ENCODE data around the gene ERI2. TPM values are rescaled to one million over a fixed set of nuclear protein-coding genes. Genes with fewer than 3 reads are reported as not detected.

Gene ERI2
- total and polyA plus RNA-seq, 2 of the 13 experiments (the other 11 are each of a cell fraction or from before 2014, with no cell fraction given) = 17.4 to 41.3 TPM

- TF ChIP-seq ZBTB39 (CRISPR knock-in tag; IDR thresholded peaks at IDR 0.05) (no peak), HES4 (CRISPR knock-in tag; IDR thresholded peaks at IDR 0.05; ENCODE audit: borderline replicate concordance) (no peak), TCF7 (IDR thresholded peaks at IDR 0.05; ENCODE audit: low read depth) (no peak), ZNF33A (CRISPR knock-in tag; IDR thresholded peaks at IDR 0.05; ENCODE audit: borderline replicate concordance) (no peak), NFIC (IDR thresholded peaks at IDR 0.05; ENCODE audit: low read length) (no peak), IRF2 (CRISPR knock-in tag; IDR thresholded peaks at IDR 0.05) (0 out of 2 replicates have a peak, but pooled peaks have one; percentile 43), ZNF691 (CRISPR knock-in tag; IDR thresholded peaks at IDR 0.05; ENCODE audit: borderline replicate concordance, low read depth) (0 out of 2 replicates have a peak, but pooled peaks have one; percentile 22), PHB2 (IDR thresholded peaks at IDR 0.05; ENCODE audit: partially characterized antibody) (no peak), KAT8 (CRISPR knock-in tag; IDR thresholded peaks at IDR 0.05) (0 out of 2 replicates have a peak, but pooled peaks have one; percentile 42), ZKSCAN1 (IDR thresholded peaks at IDR 0.05; ENCODE audit: low read length) (no peak), KDM5B (CRISPR knock-in tag; IDR thresholded peaks at IDR 0.05; ENCODE audit: borderline replicate concordance) (no peak), NFIB (CRISPR knock-in tag; IDR thresholded peaks at IDR 0.05; ENCODE audit: borderline replicate concordance) (no peak), ZSCAN12 (CRISPR knock-in tag; IDR thresholded peaks at IDR 0.05) (no peak), ZNF766 (CRISPR knock-in tag; IDR thresholded peaks at IDR 0.05; ENCODE audit: borderline replicate concordance) (no peak), KLF16 (CRISPR knock-in tag; IDR thresholded peaks at IDR 0.05) (peak in 1 of 2 experiments; percentile 59; a peak in 2 of 4 replicates), ZNF720 (CRISPR knock-in tag; IDR thresholded peaks at IDR 0.05) (no peak), CTCF (CRISPR knock-in tag; IDR thresholded peaks at IDR 0.05) (peak; percentile 98), CAMTA2 (CRISPR knock-in tag; IDR thresholded peaks at IDR 0.05; ENCODE audit: borderline replicate concordance) (no peak), KDM2A (CRISPR knock-in tag; IDR thresholded peaks at IDR 0.05; ENCODE audit: borderline replicate concordance, low read depth) (peak; percentile 31; the same call in 1 of the 2 replicates), ZNF124 (CRISPR knock-in tag; IDR thresholded peaks at IDR 0.05) (peak; percentile 61; the same call in 1 of the 2 replicates), ZNF510 (CRISPR knock-in tag; IDR thresholded peaks at IDR 0.05; ENCODE audit: low read depth) (0 out of 2 replicates have a peak, but pooled peaks have one; percentile 37), ZNF580 (CRISPR knock-in tag; IDR thresholded peaks at IDR 0.05; ENCODE audit: borderline replicate concordance, low read depth) (0 out of 2 replicates have a peak, but pooled peaks have one; percentile 48), ZNF776 (CRISPR knock-in tag; IDR thresholded peaks at IDR 0.05) (no peak), ZNF451 (CRISPR knock-in tag; IDR thresholded peaks at IDR 0.05) (no peak), HNRNPK (IDR thresholded peaks at IDR 0.05; ENCODE audit: low read depth, low read length, poor library complexity, severe bottlenecking) (no peak), SSRP1 (CRISPR knock-in tag; IDR thresholded peaks at IDR 0.05) (0 out of 2 replicates have a peak, but pooled peaks have one; percentile 71)
Measured at GRCh38 chr16:20849589-20850390, 43.5 kb upstream of the ERI2 start (continued).

Measured in HepG2 (cell line).